ENCODE results near the gene MAP6.

The MAP6 gene

GRCh38 chr11:75556275-75556674 is 112.6 kb downstream of the MAP6 start:
- no peak overlapping the region for H3K4me2 ChIP-seq (ENCODE audit: low read length)
- no peaks in the 10 kb centered on the region for H3F3A ChIP-seq (ENCODE audit: insufficient read depth, low read length)
- no peaks in the 10 kb centered on the region; the same call in 1 of the 2 replicates for H3K27me3 ChIP-seq (ENCODE audit: insufficient read depth, low read length)
- H3K4me1 ChIP-seq (ENCODE audit: insufficient read depth, low read length, severe bottlenecking): no peaks in the 10 kb centered on the region
- no peak overlapping the region for H2AFZ ChIP-seq (ENCODE audit: low read length)
- no peak for TF ChIP-seq CTCF (IDR thresholded peaks at IDR 0.05; ENCODE audit: low read length)
- TF ChIP-seq EZH2 (IDR thresholded peaks at IDR 0.05; ENCODE audit: borderline replicate concordance, low read length): no peak
- H4K20me1 ChIP-seq (ENCODE audit: insufficient read depth, low read length): no peaks in the 10 kb centered on the region
- no peaks in the 10 kb centered on the region for H3K9me3 ChIP-seq (ENCODE audit: low read length)
- H3K36me3 ChIP-seq (ENCODE audit: insufficient read depth, low read length): no peaks in the 10 kb centered on the region
- no peak overlapping the region for H3K9ac ChIP-seq (ENCODE audit: low read length)
- no peaks in the 10 kb centered on the region for H3K79me2 ChIP-seq (ENCODE audit: insufficient read depth, low read length)
- no peaks in the 10 kb centered on the region for H3K9me2 ChIP-seq (ENCODE audit: low read depth, low read length)
- no peak overlapping the region for H3K27ac ChIP-seq (ENCODE audit: low read depth, low read length, poor library complexity, severe bottlenecking)
- H3K4me3 ChIP-seq (ENCODE audit: low read depth, low read length, poor library complexity, severe bottlenecking): no peak overlapping the region

- TF ChIP-seq CTCF (IDR thresholded peaks at IDR 0.05; ENCODE audit: low read length) (no peak), EZH2 (IDR thresholded peaks at IDR 0.05; ENCODE audit: borderline replicate concordance, low read length) (no peak)
Observed at GRCh38 chr11:75555079-75555811, 113.6 kb downstream of the MAP6 start.

GRCh38 chr11:75554258-75555022 is 114.4 kb downstream of the MAP6 start:
- no peaks in the 10 kb centered on the region for H3K4me1 ChIP-seq (ENCODE audit: insufficient read depth, low read length, severe bottlenecking)
- no peak overlapping the region for H2AFZ ChIP-seq (ENCODE audit: low read length)
- H3F3A ChIP-seq (ENCODE audit: insufficient read depth, low read length): no peaks in the 10 kb centered on the region
- TF ChIP-seq EZH2 (IDR thresholded peaks at IDR 0.05; ENCODE audit: borderline replicate concordance, low read length) (no peak), CTCF (IDR thresholded peaks at IDR 0.05; ENCODE audit: low read length) (no peak)
- H3K27ac ChIP-seq (ENCODE audit: low read depth, low read length, poor library complexity, severe bottlenecking): no peak overlapping the region
- no peaks in the 10 kb centered on the region for H4K20me1 ChIP-seq (ENCODE audit: insufficient read depth, low read length)
- H3K79me2 ChIP-seq (ENCODE audit: insufficient read depth, low read length): no peaks in the 10 kb centered on the region
- H3K9me3 ChIP-seq (ENCODE audit: low read length): no peaks in the 10 kb centered on the region
- H3K36me3 ChIP-seq (ENCODE audit: insufficient read depth, low read length): no peaks in the 10 kb centered on the region
- no peak overlapping the region for H3K4me3 ChIP-seq (ENCODE audit: low read depth, low read length, poor library complexity, severe bottlenecking)
- H3K9me2 ChIP-seq (ENCODE audit: low read depth, low read length): no peaks in the 10 kb centered on the region
- no peak overlapping the region for H3K4me2 ChIP-seq (ENCODE audit: low read length)
- no peak overlapping the region for H3K9ac ChIP-seq (ENCODE audit: low read length)
- H3K27me3 ChIP-seq (ENCODE audit: insufficient read depth, low read length): no peaks in the 10 kb centered on the region; the same call in 1 of the 2 replicates

More at GRCh38 chr11:75555079-75555811, 113.6 kb downstream of the MAP6 start:
- Histone ChIP-seq H2AFZ (ENCODE audit: low read length) (no peak overlapping the region), H3K9ac (ENCODE audit: low read length) (no peak overlapping the region), H4K20me1 (ENCODE audit: insufficient read depth, low read length) (no peaks in the 10 kb centered on the region), H3F3A (ENCODE audit: insufficient read depth, low read length) (no peaks in the 10 kb centered on the region), H3K9me3 (ENCODE audit: low read length) (no peaks in the 10 kb centered on the region), H3K4me1 (ENCODE audit: insufficient read depth, low read length, severe bottlenecking) (no peaks in the 10 kb centered on the region), H3K4me2 (ENCODE audit: low read length) (no peak overlapping the region), H3K36me3 (ENCODE audit: insufficient read depth, low read length) (no peaks in the 10 kb centered on the region), H3K27me3 (ENCODE audit: insufficient read depth, low read length) (no peaks in the 10 kb centered on the region; the same call in 1 of the 2 replicates), H3K4me3 (ENCODE audit: low read depth, low read length, poor library complexity, severe bottlenecking) (no peak overlapping the region), H3K27ac (ENCODE audit: low read depth, low read length, poor library complexity, severe bottlenecking) (no peak overlapping the region), H3K79me2 (ENCODE audit: insufficient read depth, low read length) (no peaks in the 10 kb centered on the region), H3K9me2 (ENCODE audit: low read depth, low read length) (no peaks in the 10 kb centered on the region)

Data from OCI-LY1 (cell line).